ENCODE measurements around the gene FMO2.

GRCh38 chr1:171141688-171142415, 43.2 kb upstream of the FMO2 start:
- TF ChIP-seq CTCF (IDR thresholded peaks at IDR 0.05) = no peak
- TF ChIP-seq POLR2A (IDR thresholded peaks at IDR 0.05) = no peak

Data from body of pancreas (tissue), 4 donors.